H9 (cell line): ENCODE data around the gene ZNRF2. TPM values are rescaled to one million over a fixed set of nuclear protein-coding genes. Genes with fewer than 3 reads are reported as not detected.
A peak's percentile ranks its signal among the peaks of the same experiment; 100 is the strongest.

ENCODE experiments used
- DNase-seq: peaks from one replicate; pipeline ENCODE4 v3.0.0-alpha.2; 2017
- H2AFZ ChIP-seq: one replicate; pipeline ENCODE4 v1.6.1; 2013; ENCODE audit warnings: mild to moderate bottlenecking, low read length, control low read depth, moderate library complexity
- H2AK5ac ChIP-seq: 2 replicates; pipeline ENCODE4 v1.6.1; 2013; ENCODE audit warnings: low read length, control low read depth, mixed read lengths; ENCODE audit not compliant: insufficient read length
- H2BK120ac ChIP-seq: one replicate; pipeline ENCODE4 v1.6.1; 2013; ENCODE audit warnings: low read depth, mild to moderate bottlenecking, low read length, control low read depth, inconsistent platforms; ENCODE audit not compliant: poor library complexity, severe bottlenecking
- H2BK12ac ChIP-seq: 2 replicates; pipeline ENCODE4 v1.6.1; 2013; ENCODE audit warnings: low read length, control low read depth, mixed read lengths, low read depth; ENCODE audit not compliant: insufficient read length
- H2BK15ac ChIP-seq: 2 replicates; pipeline ENCODE4 v1.6.1; 2013; ENCODE audit warnings: low read depth, low read length, control low read depth
- H2BK20ac ChIP-seq: one replicate; pipeline ENCODE4 v1.6.1; 2013; ENCODE audit warnings: low read depth, mild to moderate bottlenecking, low read length, control low read depth, inconsistent platforms; ENCODE audit not compliant: poor library complexity, severe bottlenecking
- H2BK5ac ChIP-seq: 2 replicates; pipeline ENCODE4 v1.6.1; 2013; ENCODE audit warnings: low read length, control low read depth, mixed read lengths; ENCODE audit not compliant: insufficient read length
- H3K14ac ChIP-seq: 2 replicates; pipeline ENCODE4 v1.6.1; 2013; ENCODE audit warnings: low read length, control low read depth; ENCODE audit not compliant: insufficient read depth
- H3K18ac ChIP-seq: 2 replicates; pipeline ENCODE4 v1.6.1; 2013; ENCODE audit warnings: low read depth, mild to moderate bottlenecking, mixed read lengths, low read length, control low read depth; ENCODE audit not compliant: insufficient read length
- H3K23ac ChIP-seq: 2 replicates; pipeline ENCODE4 v1.6.1; 2013; ENCODE audit warnings: low read length, control low read depth, mixed read lengths, low read depth; ENCODE audit not compliant: insufficient read length
- H3K23me2 ChIP-seq: 2 replicates; pipeline ENCODE4 v1.6.1; 2013; ENCODE audit warnings: low read depth, mild to moderate bottlenecking, mixed read lengths, low read length, control low read depth; ENCODE audit not compliant: insufficient read length, poor library complexity, severe bottlenecking
- H3K27ac ChIP-seq: 2 replicates; pipeline ENCODE4 v1.5.1; 2013; ENCODE audit warnings: low read length, control low read depth, mixed read lengths, low read depth; ENCODE audit not compliant: insufficient read length
- H3K27me3 ChIP-seq: 2 replicates; pipeline ENCODE4 v1.6.1; 2013; ENCODE audit warnings: low read length, control low read depth, inconsistent platforms; ENCODE audit not compliant: insufficient read depth
- H3K4ac ChIP-seq: 2 replicates; pipeline ENCODE4 v1.6.1; 2013; ENCODE audit warnings: low read depth, mild to moderate bottlenecking, control low read depth, inconsistent platforms, low read length, moderate library complexity
- H3K4me1 ChIP-seq: 2 replicates; pipeline ENCODE4 v1.6.1; 2013; ENCODE audit warnings: low read length, control low read depth, inconsistent platforms; ENCODE audit not compliant: insufficient read depth
- H3K4me2 ChIP-seq: 2 replicates; pipeline ENCODE4 v1.6.1; 2013; ENCODE audit warnings: low read length, control low read depth, mixed read lengths; ENCODE audit not compliant: insufficient read length, insufficient read depth
- H3K56ac ChIP-seq: 2 replicates; pipeline ENCODE4 v1.6.1; 2013; ENCODE audit warnings: low read depth, mild to moderate bottlenecking, mixed read lengths, low read length, control low read depth; ENCODE audit not compliant: insufficient read length
- H3K79me1 ChIP-seq: 2 replicates; pipeline ENCODE4 v1.6.1; 2013; ENCODE audit warnings: low read depth, mild to moderate bottlenecking, moderate library complexity, low read length, control low read depth, inconsistent platforms; ENCODE audit not compliant: insufficient read depth, poor library complexity, severe bottlenecking
- H3K79me2 ChIP-seq: 2 replicates; pipeline ENCODE4 v1.6.1; 2013; ENCODE audit warnings: low read length, control low read depth, inconsistent platforms; ENCODE audit not compliant: insufficient read depth
- H3K9ac ChIP-seq: 2 replicates; pipeline ENCODE4 v1.6.1; 2013; ENCODE audit warnings: low read length, control low read depth, mixed read lengths; ENCODE audit not compliant: insufficient read length; ENCODE audit errors: extremely low read depth
- H3K9me3 ChIP-seq: one replicate; pipeline ENCODE4 v1.6.1; 2013; ENCODE audit warnings: low read depth, low read length, inconsistent platforms; ENCODE audit not compliant: control insufficient read depth
- H3T11ph ChIP-seq: one replicate; pipeline ENCODE4 v1.6.1; 2013; ENCODE audit warnings: mild to moderate bottlenecking, low read length, control low read depth, inconsistent platforms
- H4K20me1 ChIP-seq: one replicate; pipeline ENCODE4 v1.6.1; 2013; ENCODE audit not compliant: control insufficient read depth, insufficient read length, insufficient read depth
- H4K5ac ChIP-seq: 2 replicates; pipeline ENCODE4 v1.6.1; 2013; ENCODE audit warnings: low read depth, mild to moderate bottlenecking, mixed read lengths, low read length, control low read depth; ENCODE audit not compliant: insufficient read length
- H4K8ac ChIP-seq: replicated peaks from 2 replicates; pipeline ENCODE4 v1.6.1; 2013; ENCODE audit warnings: low read length, control low read depth, mixed read lengths, low read depth; ENCODE audit not compliant: insufficient read length
- H4K91ac ChIP-seq: 2 replicates; pipeline ENCODE4 v1.6.1; 2013; ENCODE audit warnings: low read depth, mild to moderate bottlenecking, moderate library complexity, mixed read lengths, low read length, control low read depth; ENCODE audit not compliant: insufficient read length
- H3K27ac Mint-ChIP-seq, 3 experiments: 2 replicates in 2 of 3; 3 replicates in 1 of 3; pipeline ENCODE4 v1.8.0; 2020 to 2021; ENCODE audit warnings: mixed read lengths in 3 of 3, mild to moderate bottlenecking in 1 of 3, moderate library complexity in 1 of 3
- H3K27me3 Mint-ChIP-seq: 2 replicates; pipeline ENCODE4 v1.8.0; 2021; ENCODE audit warnings: low read depth, mild to moderate bottlenecking, moderate library complexity, mixed read lengths
- H3K36me3 Mint-ChIP-seq, 3 experiments: 2 replicates in 2 of 3; 3 replicates in 1 of 3; pipeline ENCODE4 v1.8.0; 2020 to 2021; ENCODE audit warnings: low read depth in 3 of 3, mixed read lengths in 3 of 3; ENCODE audit not compliant: insufficient read depth in 1 of 3
- H3K4me1 Mint-ChIP-seq, 2 experiments: 2 replicates each; pipeline ENCODE4 v1.8.0; 2020; ENCODE audit warnings: mixed read lengths in 2 of 2
- H3K4me3 Mint-ChIP-seq, 2 experiments: 2 replicates in 1 of 2; 3 replicates in 1 of 2; pipeline ENCODE4 v1.8.0; 2020 to 2021; ENCODE audit warnings: mild to moderate bottlenecking in 2 of 2, mixed read lengths in 2 of 2, moderate library complexity in 1 of 2
- H3K9me3 Mint-ChIP-seq, 2 experiments: 2 replicates in 1 of 2; 3 replicates in 1 of 2; pipeline ENCODE4 v1.8.0; 2020; ENCODE audit warnings: mild to moderate bottlenecking in 2 of 2, mixed read lengths in 2 of 2, moderate library complexity in 1 of 2
- CTCF ChIP-seq: fragments of 200-600 bp; sonication (generic); conservative IDR thresholded peaks from 3 replicates; pipeline ENCODE4 v1.8.0; 2021; ENCODE audit warnings: antibody characterized with exemption, mild to moderate bottlenecking
- WGBS: extraction: QIAGEN DNeasy Blood & Tissue Kit; methylation state at CpG from one replicate; pipeline ENCODE4 v1.1.7; 2013; ENCODE audit warnings: missing lambda C conversion rate, low lambda C conversion rate, mixed read lengths; ENCODE audit not compliant: insufficient read length; ENCODE audit errors: extremely low coverage; 5-methylcytosine and 5-hydroxymethylcytosine counted together
- total RNA-seq: library from RNA; stranded (reverse); gene quantifications from 2 replicates; pipeline ENCODE4 v1.2.1, GENCODE V29; 2021

The ZNRF2 gene
- total RNA-seq, 1 experiment from 2014 or later: 16.5 TPM

GRCh38 chr7:30310674-30311362 is 26.4 kb downstream of the ZNRF2 start:
- H3K4ac ChIP-seq: no peak overlapping the region
- no peak overlapping the region for H3K56ac ChIP-seq
- H2BK5ac ChIP-seq: no peak overlapping the region
- no peaks in the 10 kb centered on the region for H3K27me3 Mint-ChIP-seq
- H4K20me1 ChIP-seq: no peaks in the 10 kb centered on the region
- peak overlapping the region; percentile 24 to 53 (median 43); a peak in 3 of 7 replicates for H3K27ac Mint-ChIP-seq
- no peak for DNase-seq
- no peak overlapping the region for H3K27ac ChIP-seq
- no peak overlapping the region for H3K4me2 ChIP-seq
- H3K79me1 ChIP-seq: no peaks in the 10 kb centered on the region
- H3K18ac ChIP-seq: no peak overlapping the region
- H3K14ac ChIP-seq: no peak overlapping the region
- no peaks in the 10 kb centered on the region for H3K9me3 ChIP-seq
- H2BK120ac ChIP-seq: no peak overlapping the region
- no peak overlapping the region for H3K23ac ChIP-seq
- no peaks in the 10 kb centered on the region for H3K36me3 Mint-ChIP-seq
- no peaks in the 10 kb centered on the region for H3K27me3 ChIP-seq
- H2BK12ac ChIP-seq: no peak overlapping the region
- TF ChIP-seq CTCF: peak; percentile 39; the same call in 2 of the 3 replicates
- H4K5ac ChIP-seq: no peak overlapping the region
- H3K9me3 Mint-ChIP-seq: no peaks in the 10 kb centered on the region
- no peaks in the 10 kb centered on the region for H3K23me2 ChIP-seq
- H2BK15ac ChIP-seq: no peak overlapping the region
- H3K79me2 ChIP-seq: peaks cover 5% of the 10 kb centered on the region; the same call in 1 of the 2 replicates
- H2AK5ac ChIP-seq: no peak overlapping the region
- no peak overlapping the region for H2AFZ ChIP-seq
- no peak overlapping the region for H3T11ph ChIP-seq
- H4K8ac ChIP-seq: no peak overlapping the region
- peaks cover 47 to 69% of the 10 kb centered on the region in 2 experiments for H3K4me1 Mint-ChIP-seq
- no peak overlapping the region for H4K91ac ChIP-seq
- no peak overlapping the region for H3K9ac ChIP-seq
- no CpG with 5 or more reads among the region's 9 CpGs for WGBS
- no peak overlapping the region for H2BK20ac ChIP-seq
- H3K4me3 Mint-ChIP-seq: no peak overlapping the region
- H3K4me1 ChIP-seq: peaks cover 2% of the 10 kb centered on the region; the same call in 1 of the 2 replicates
